IMR-90 (cell line): Measurements from ENCODE around the gene RGS4. TPM values are rescaled to one million over a fixed set of nuclear protein-coding genes. Genes with fewer than 3 reads are reported as not detected.

Source experiments
- ATAC-seq: fragments of 200-7000 bp; cut with Tn5 transposase; 2 replicates; pipeline ENCODE4 v1.9.1; 2020; ENCODE audit warnings: low read depth, mild to moderate bottlenecking, moderate library complexity
- BruUV-seq: library from RNA; stranded (reverse); fragments of 400-500 nt; replicated peaks from 2 replicates; lab custom pipeline; 2021; lab: Mats Ljungman, UMichigan
- CTCF ChIA-PET: fragments of 300-600 bp; formaldehyde crosslinking; extraction: SDS; loops from one replicate; lab custom pipeline; 2021; ENCODE audit warnings: antibody characterized with exemption; lab: Yijun Ruan, JAX
- POLR2A ChIA-PET: fragments of 300-600 bp; sonication (Branson Sonifier 250); formaldehyde crosslinking; loops from one replicate; lab custom pipeline; 2022; ENCODE audit warnings: antibody characterized with exemption; ENCODE audit not compliant: unreplicated experiment; lab: Charles Lee
- DNase-seq: peaks from one replicate; pipeline ENCODE4 v3.0.0; 2013
- H2AFZ ChIP-seq: replicated peaks from 2 replicates; pipeline ENCODE3; 2013; ENCODE audit warnings: low read length, mild to moderate bottlenecking; ENCODE audit not compliant: poor library complexity
- H2AK5ac ChIP-seq: 2 replicates; pipeline ENCODE4 v1.6.1; 2013; ENCODE audit warnings: low read depth, low read length, inconsistent platforms
- H2AK9ac ChIP-seq: replicated peaks from 2 replicates; pipeline ENCODE3; 2013; ENCODE audit warnings: mild to moderate bottlenecking, low read depth, low read length, moderate library complexity; ENCODE audit not compliant: poor library complexity
- H2BK120ac ChIP-seq: 2 replicates; pipeline ENCODE4 v1.6.1; 2013; ENCODE audit warnings: low read depth, low read length, inconsistent platforms
- H2BK15ac ChIP-seq: 3 replicates; pipeline ENCODE4 v1.6.1; 2013; ENCODE audit warnings: low read depth, low read length, inconsistent platforms
- H2BK20ac ChIP-seq: 2 replicates; pipeline ENCODE4 v1.6.1; 2013; ENCODE audit warnings: low read depth, mild to moderate bottlenecking, inconsistent platforms, low read length, moderate library complexity
- H2BK5ac ChIP-seq: 2 replicates; pipeline ENCODE4 v1.6.1; 2013; ENCODE audit warnings: mild to moderate bottlenecking, low read depth, low read length, inconsistent platforms; ENCODE audit not compliant: poor library complexity, severe bottlenecking
- H3K14ac ChIP-seq: replicated peaks from 2 replicates; pipeline ENCODE4 v1.6.1; 2013; ENCODE audit warnings: low read depth, low read length, inconsistent platforms
- H3K18ac ChIP-seq: 2 replicates; pipeline ENCODE4 v1.6.1; 2013; ENCODE audit warnings: low read depth, low read length, control low read depth
- H3K23ac ChIP-seq: 2 replicates; pipeline ENCODE4 v1.6.1; 2013; ENCODE audit warnings: low read depth, low read length, inconsistent platforms
- H3K27ac ChIP-seq: 2 replicates; pipeline ENCODE4 v1.5.1; 2013; ENCODE audit warnings: mild to moderate bottlenecking, control low read depth, low read length; ENCODE audit not compliant: insufficient read depth
- H3K27me3 ChIP-seq: 2 replicates; pipeline ENCODE4 v1.6.1; 2013; ENCODE audit warnings: low read length; ENCODE audit not compliant: control insufficient read depth, insufficient read depth
- H3K36me3 ChIP-seq: 2 replicates; pipeline ENCODE4 v1.6.1; 2013; ENCODE audit warnings: low read length, mixed read lengths; ENCODE audit not compliant: control insufficient read depth, insufficient read depth
- H3K4ac ChIP-seq: 2 replicates; pipeline ENCODE4 v1.6.1; 2013; ENCODE audit warnings: low read depth, low read length, inconsistent platforms
- H3K4me1 ChIP-seq: 2 replicates; pipeline ENCODE4 v1.6.1; 2013; ENCODE audit warnings: low read length, mixed read lengths; ENCODE audit not compliant: control insufficient read depth, insufficient read depth
- H3K4me2 ChIP-seq: 2 replicates; pipeline ENCODE4 v1.6.1; 2013; ENCODE audit warnings: low read depth, mild to moderate bottlenecking, control low read depth, low read length, moderate library complexity
- H3K4me3 ChIP-seq: 2 replicates; pipeline ENCODE4 v1.5.1; 2013; ENCODE audit warnings: low read depth, mild to moderate bottlenecking, control low read depth, low read length, moderate library complexity; ENCODE audit not compliant: insufficient read depth
- H3K56ac ChIP-seq: 2 replicates; pipeline ENCODE4 v1.6.1; 2013; ENCODE audit warnings: low read length, inconsistent platforms; ENCODE audit not compliant: insufficient read depth; ENCODE audit errors: extremely low read depth
- H3K79me1 ChIP-seq, 2 experiments: 2 replicates each; pipeline ENCODE4 v1.6.1; 2013; ENCODE audit warnings: low read length in 2 of 2, inconsistent platforms in 1 of 2, low read depth in 1 of 2
- H3K9ac ChIP-seq: 2 replicates; pipeline ENCODE4 v1.6.1; 2013; ENCODE audit warnings: low read depth, low read length, control low read depth
- H3K9me1 ChIP-seq: 2 replicates; pipeline ENCODE4 v1.6.1; 2013; ENCODE audit warnings: low read length, inconsistent platforms; ENCODE audit not compliant: insufficient read depth
- H3K9me3 ChIP-seq: 2 replicates; pipeline ENCODE4 v1.6.1; 2013; ENCODE audit warnings: low read length; ENCODE audit not compliant: control insufficient read depth, insufficient read depth
- H4K20me1 ChIP-seq: 2 replicates; pipeline ENCODE4 v1.6.1; 2013; ENCODE audit warnings: low read length, inconsistent platforms; ENCODE audit not compliant: insufficient read depth
- H4K5ac ChIP-seq: 2 replicates; pipeline ENCODE4 v1.6.1; 2013; ENCODE audit warnings: mild to moderate bottlenecking, low read depth, low read length, control low read depth
- H4K8ac ChIP-seq, 2 experiments: 2 replicates each; pipeline ENCODE4 v1.6.1; 2013; ENCODE audit warnings: low read depth in 2 of 2, low read length in 2 of 2, control low read depth in 1 of 2, inconsistent platforms in 1 of 2
- H4K91ac ChIP-seq: 2 replicates; pipeline ENCODE4 v1.6.1; 2013; ENCODE audit warnings: low read depth, low read length, inconsistent platforms; ENCODE audit not compliant: insufficient read depth
- BHLHE40 ChIP-seq: fragments of 150-350 bp; IDR thresholded peaks from 2 replicates; pipeline ENCODE4 v1.6.1; 2016; ENCODE audit warnings: mild to moderate bottlenecking, low read depth, low read length
- CEBPB ChIP-seq: IDR thresholded peaks from 2 replicates; pipeline ENCODE4 v1.6.1; 2012; ENCODE audit warnings: low read depth, low read length, improper control_type of control experiment
- CHD1 ChIP-seq: IDR thresholded peaks from 2 replicates; pipeline ENCODE4 v1.6.1; 2012; ENCODE audit warnings: low read depth, low read length, improper control_type of control experiment
- FOS ChIP-seq: fragments of 150-350 bp; IDR thresholded peaks from 2 replicates; pipeline ENCODE4 v1.6.1; 2016; ENCODE audit warnings: low read depth, low read length
- MXI1 ChIP-seq: IDR thresholded peaks from 2 replicates; pipeline ENCODE4 v1.6.1; 2012; ENCODE audit warnings: low read depth, mild to moderate bottlenecking, low read length, moderate library complexity, borderline replicate concordance
- POLR2A ChIP-seq: IDR thresholded peaks from 2 replicates; pipeline ENCODE4 v1.6.1; 2012; ENCODE audit warnings: mild to moderate bottlenecking, low read depth, low read length
- RFX5 ChIP-seq: IDR thresholded peaks from 2 replicates; pipeline ENCODE4 v1.8.0; 2012; ENCODE audit warnings: low read depth, mild to moderate bottlenecking, low read length, moderate library complexity
- WGBS, 2 experiments: methylation state at CpG; one replicate each; pipeline versions ENCODE4 v1.1.5 to v1.1.7; 2013; ENCODE audit warnings: missing lambda C conversion rate in 2 of 2; ENCODE audit not compliant: insufficient read length in 1 of 2; ENCODE audit errors: extremely low coverage in 2 of 2; 5-methylcytosine and 5-hydroxymethylcytosine counted together
- dilution Hi-C: fragments of 300-500 bp; cut with HindIII; formaldehyde crosslinking; loops from one replicate; pipeline ENCODE4 v1.14.3; 2018; ENCODE audit warnings: low sequenced_read_pairs; ENCODE audit not compliant: unreplicated experiment
- in situ Hi-C: fragments of 300-500 bp; cut with MboI; formaldehyde crosslinking; loops from 3 replicates; pipeline ENCODE4 v1.14.3; 2019; ENCODE audit warnings: low sequenced_read_pairs, inconsistent platforms, mixed read lengths
- intact Hi-C: fragments of 100-400 bp; cut with micrococcal nuclease; formaldehyde crosslinking; loops from 2 replicates; pipeline ENCODE4 v1.10.0; 2022
- polyA plus RNA-seq, 3 experiments: library from polyadenylated mRNA; depleted of rRNA; stranded (reverse); fragments of >200 nt; gene quantifications; 2 replicates each; pipeline ENCODE4 v1.2.3, GENCODE V29; 2012; ENCODE audit warnings: low replicate concordance in 1 of 3
- total RNA-seq: library from RNA; depleted of rRNA; stranded (reverse); fragments of >200 nt; gene quantifications from 2 replicates; pipeline ENCODE4 v1.2.3, GENCODE V29; 2012
- TF ChIP-seq, protein P1 (sequence below): fragments of 150-350 bp; IDR thresholded peaks from 2 replicates; pipeline ENCODE4 v1.6.1; 2016; ENCODE audit warnings: low read depth, mild to moderate bottlenecking, low read length, moderate library complexity, borderline replicate concordance
- TF ChIP-seq, protein P2 (sequence below): fragments of 150-350 bp; IDR thresholded peaks from 2 replicates; pipeline ENCODE4 v1.6.1; 2017; ENCODE audit warnings: mild to moderate bottlenecking, antibody characterized with exemption, low read length, low read depth
- TF ChIP-seq, protein P3 (sequence below): conservative IDR thresholded peaks from 2 replicates; pipeline ENCODE4 v1.5.1; 2012; ENCODE audit warnings: mild to moderate bottlenecking, low read depth, low read length, improper control_type of control experiment

RGS4 gene
- total and polyA plus RNA-seq, 2 of the 4 experiments (the other 2 are of a cell fraction), result 202 to 538 TPM

DNA sequence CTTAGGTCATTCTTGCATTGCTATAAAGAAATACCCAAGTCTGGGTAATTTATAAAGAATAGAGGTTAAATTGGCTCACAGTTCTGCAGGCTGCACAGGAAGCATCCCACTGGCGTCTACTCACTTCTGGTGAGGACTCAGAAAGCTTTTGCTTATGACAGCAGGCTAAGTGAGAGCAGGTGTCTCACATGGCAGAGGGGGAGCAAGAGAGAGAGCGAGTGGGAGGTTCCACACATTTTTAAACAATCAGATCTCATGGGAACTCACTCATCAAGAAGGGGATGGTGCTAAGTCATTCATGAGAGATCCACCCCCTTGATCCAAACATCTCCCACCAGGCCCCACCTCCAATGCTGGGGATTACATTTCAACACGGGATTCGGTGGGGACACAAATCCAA lies 13.6 kb upstream of the RGS4 start:
- no peak overlapping the region for H3K4me2 ChIP-seq
- no peaks in the 10 kb centered on the region for H3K36me3 ChIP-seq
- in situ Hi-C loops (no loop called here), dilution Hi-C loops (loop anchor here (25.0 kb wide), 1 partner anchor 193 kb away; the partner anchor contains the start of gene CCDC190), intact Hi-C loops (no loop called here)
- H4K91ac ChIP-seq, result no peak overlapping the region
- H3K14ac ChIP-seq, result no peak overlapping the region
- no peak overlapping the region for H2AK5ac ChIP-seq
- H3K9ac ChIP-seq, result no peak overlapping the region
- DNase-seq, result no peak
- CTCF ChIA-PET, result interaction anchor here (2.1 kb wide), 1 partner anchor 14 kb away, joined by 8 read pairs; the partner anchor contains the start of gene RGS4
- no TSS peak for BruUV-seq
- H2BK20ac ChIP-seq, result no peak overlapping the region
- H3K4ac ChIP-seq, result no peak overlapping the region
- no peak overlapping the region for H3K23ac ChIP-seq
- H3K9me1 ChIP-seq, result no peaks in the 10 kb centered on the region
- no peak overlapping the region for H2BK15ac ChIP-seq
- H4K8ac ChIP-seq, result no peak overlapping the region
- H2BK120ac ChIP-seq, result no peak overlapping the region
- no peak overlapping the region for H3K4me3 ChIP-seq
- H3K27me3 ChIP-seq, result no peaks in the 10 kb centered on the region
- H2AFZ ChIP-seq, result no peak overlapping the region
- H3K18ac ChIP-seq, result no peak overlapping the region
- no peak overlapping the region for H2AK9ac ChIP-seq
- no CpG with 5 or more reads among the region's 4 CpGs for WGBS, 2 experiments
- no peak overlapping the region for H3K56ac ChIP-seq
- H3K79me1 ChIP-seq, result no peaks in the 10 kb centered on the region
- H4K5ac ChIP-seq, result no peak overlapping the region
- H2BK5ac ChIP-seq, result no peak overlapping the region
- no peaks in the 10 kb centered on the region for H3K9me3 ChIP-seq
- H3K27ac ChIP-seq, result no peak overlapping the region
- TF ChIP-seq RFX5, result no peak
- TF ChIP-seq, protein P1, sequence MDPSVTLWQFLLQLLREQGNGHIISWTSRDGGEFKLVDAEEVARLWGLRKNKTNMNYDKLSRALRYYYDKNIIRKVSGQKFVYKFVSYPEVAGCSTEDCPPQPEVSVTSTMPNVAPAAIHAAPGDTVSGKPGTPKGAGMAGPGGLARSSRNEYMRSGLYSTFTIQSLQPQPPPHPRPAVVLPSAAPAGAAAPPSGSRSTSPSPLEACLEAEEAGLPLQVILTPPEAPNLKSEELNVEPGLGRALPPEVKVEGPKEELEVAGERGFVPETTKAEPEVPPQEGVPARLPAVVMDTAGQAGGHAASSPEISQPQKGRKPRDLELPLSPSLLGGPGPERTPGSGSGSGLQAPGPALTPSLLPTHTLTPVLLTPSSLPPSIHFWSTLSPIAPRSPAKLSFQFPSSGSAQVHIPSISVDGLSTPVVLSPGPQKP, result no peak
- TF ChIP-seq, protein P2, sequence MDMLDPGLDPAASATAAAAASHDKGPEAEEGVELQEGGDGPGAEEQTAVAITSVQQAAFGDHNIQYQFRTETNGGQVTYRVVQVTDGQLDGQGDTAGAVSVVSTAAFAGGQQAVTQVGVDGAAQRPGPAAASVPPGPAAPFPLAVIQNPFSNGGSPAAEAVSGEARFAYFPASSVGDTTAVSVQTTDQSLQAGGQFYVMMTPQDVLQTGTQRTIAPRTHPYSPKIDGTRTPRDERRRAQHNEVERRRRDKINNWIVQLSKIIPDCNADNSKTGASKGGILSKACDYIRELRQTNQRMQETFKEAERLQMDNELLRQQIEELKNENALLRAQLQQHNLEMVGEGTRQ, result no peak
- no peak for TF ChIP-seq CEBPB
- no peak for TF ChIP-seq FOS
- no peak for TF ChIP-seq BHLHE40
- no peak for TF ChIP-seq MXI1
- no peak for TF ChIP-seq CHD1
- TF ChIP-seq, protein P3, sequence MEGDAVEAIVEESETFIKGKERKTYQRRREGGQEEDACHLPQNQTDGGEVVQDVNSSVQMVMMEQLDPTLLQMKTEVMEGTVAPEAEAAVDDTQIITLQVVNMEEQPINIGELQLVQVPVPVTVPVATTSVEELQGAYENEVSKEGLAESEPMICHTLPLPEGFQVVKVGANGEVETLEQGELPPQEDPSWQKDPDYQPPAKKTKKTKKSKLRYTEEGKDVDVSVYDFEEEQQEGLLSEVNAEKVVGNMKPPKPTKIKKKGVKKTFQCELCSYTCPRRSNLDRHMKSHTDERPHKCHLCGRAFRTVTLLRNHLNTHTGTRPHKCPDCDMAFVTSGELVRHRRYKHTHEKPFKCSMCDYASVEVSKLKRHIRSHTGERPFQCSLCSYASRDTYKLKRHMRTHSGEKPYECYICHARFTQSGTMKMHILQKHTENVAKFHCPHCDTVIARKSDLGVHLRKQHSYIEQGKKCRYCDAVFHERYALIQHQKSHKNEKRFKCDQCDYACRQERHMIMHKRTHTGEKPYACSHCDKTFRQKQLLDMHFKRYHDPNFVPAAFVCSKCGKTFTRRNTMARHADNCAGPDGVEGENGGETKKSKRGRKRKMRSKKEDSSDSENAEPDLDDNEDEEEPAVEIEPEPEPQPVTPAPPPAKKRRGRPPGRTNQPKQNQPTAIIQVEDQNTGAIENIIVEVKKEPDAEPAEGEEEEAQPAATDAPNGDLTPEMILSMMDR, result no peak
- no peak for TF ChIP-seq POLR2A
- peaks cover 4% of the 10 kb centered on the region for H3K4me1 ChIP-seq
- no peaks in the 10 kb centered on the region for H4K20me1 ChIP-seq
- POLR2A ChIA-PET, result no interaction called here
- ATAC-seq, result no peak
